Activated T-cell treated with anti-CD3 and anti-CD28 coated beads, Interleukin-2, amount 50 U/mL, for 72 hours (primary cell): ENCODE measurements around the gene F8. TPM values are rescaled to one million over a fixed set of nuclear protein-coding genes. Genes with fewer than 3 reads are reported as not detected.

Experiments used
- ATAC-seq, 2 donors: fragments of 150-1000 bp; cut with Tn5 transposase; replicated peaks in 1 of 2; 2 replicates each; pipeline ENCODE4 v1.10.0; 2021; ENCODE audit warnings: moderate library complexity in 2 of 2, mild to moderate bottlenecking in 1 of 2
- DNase-seq, 2 donors: peaks; one replicate each; pipeline ENCODE4 v3.0.0; 2021 to 2022; ENCODE audit warnings: mixed read lengths in 1 of 2
- H3K27ac Mint-ChIP-seq: one replicate; pipeline ENCODE4 v1.8.0; 2022; ENCODE audit warnings: mild to moderate bottlenecking, moderate library complexity, mixed read lengths
- H3K27me3 Mint-ChIP-seq: one replicate; pipeline ENCODE4 v1.8.0; 2022; ENCODE audit warnings: low read depth, mixed read lengths
- H3K36me3 Mint-ChIP-seq, 2 donors: one replicate each; pipeline ENCODE4 v1.8.0; 2022; ENCODE audit warnings: mixed read lengths in 2 of 2, mild to moderate bottlenecking in 1 of 2; ENCODE audit not compliant: insufficient read depth in 2 of 2
- H3K4me1 Mint-ChIP-seq: one replicate; pipeline ENCODE4 v1.8.0; 2022; ENCODE audit warnings: low read depth, mixed read lengths
- H3K4me3 Mint-ChIP-seq, 2 donors: one replicate each; pipeline ENCODE4 v1.8.0; 2022; ENCODE audit warnings: mild to moderate bottlenecking in 2 of 2, mixed read lengths in 2 of 2, moderate library complexity in 2 of 2
- H3K9me3 Mint-ChIP-seq, 2 donors: one replicate each; pipeline ENCODE4 v1.8.0; 2022; ENCODE audit warnings: mixed read lengths in 2 of 2
- total RNA-seq, 2 donors: library from RNA; stranded (reverse); gene quantifications; one replicate each; pipeline ENCODE4 v1.2.3, GENCODE V29; 2022

The F8 gene
- total RNA-seq: 10 to 100 TPM; 15.0 to 19.5 TPM

DNA sequence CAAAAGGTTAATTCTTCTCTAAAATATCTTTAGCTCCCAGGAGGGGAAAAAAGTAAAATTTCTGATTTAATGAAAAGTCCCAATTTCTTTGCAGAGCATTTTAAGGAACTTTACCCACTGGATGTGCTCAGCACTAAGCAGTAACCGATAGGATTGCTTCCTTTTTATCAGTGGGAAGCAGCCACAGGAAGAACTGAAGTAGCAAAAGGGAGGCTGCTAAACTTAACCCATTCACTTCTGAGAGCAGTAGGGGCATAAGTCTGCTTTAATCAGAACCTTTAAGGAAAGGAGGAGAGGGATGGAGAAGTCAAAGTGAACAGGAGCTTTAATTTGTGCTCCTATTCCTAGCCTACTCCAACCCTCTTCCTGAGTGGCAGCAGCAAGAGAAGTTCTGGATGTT is at the start of gene F8:
F8 (minus strand) TSS at position 139 of the 400 bp plus-strand sequence. CDS start 171 bp downstream, outside the sequence.
- Mint-ChIP-seq H3K4me3 (no peak within 1 kb of the TSS), H3K9me3 (no peaks in the 10 kb centered on the region)

GRCh38 chrX:155071694-155072280 is 49.3 kb upstream of the F8 start:
- H3K4me3 Mint-ChIP-seq: peak overlapping the region; percentile 91 to 97
- peaks cover 17% of the 10 kb centered on the region in 2 donors for H3K36me3 Mint-ChIP-seq
- DNase-seq (no peak), ATAC-seq (no peak)
- no peaks in the 10 kb centered on the region for H3K27me3 Mint-ChIP-seq
- no peaks in the 10 kb centered on the region for H3K9me3 Mint-ChIP-seq
- peak overlapping the region; percentile 89 for H3K27ac Mint-ChIP-seq
- H3K4me1 Mint-ChIP-seq: peaks cover 60% of the 10 kb centered on the region

More for the DNA sequence above, at the start of gene F8:
- Mint-ChIP-seq H3K4me1 (peaks cover 7% of the 10 kb centered on the region), H3K27ac (no peak within 1 kb of the TSS), H3K36me3 (no peaks in the 10 kb centered on the region), H3K27me3 (no peaks in the 10 kb centered on the region)
- no peak for ATAC-seq
- no peak for DNase-seq

DNA sequence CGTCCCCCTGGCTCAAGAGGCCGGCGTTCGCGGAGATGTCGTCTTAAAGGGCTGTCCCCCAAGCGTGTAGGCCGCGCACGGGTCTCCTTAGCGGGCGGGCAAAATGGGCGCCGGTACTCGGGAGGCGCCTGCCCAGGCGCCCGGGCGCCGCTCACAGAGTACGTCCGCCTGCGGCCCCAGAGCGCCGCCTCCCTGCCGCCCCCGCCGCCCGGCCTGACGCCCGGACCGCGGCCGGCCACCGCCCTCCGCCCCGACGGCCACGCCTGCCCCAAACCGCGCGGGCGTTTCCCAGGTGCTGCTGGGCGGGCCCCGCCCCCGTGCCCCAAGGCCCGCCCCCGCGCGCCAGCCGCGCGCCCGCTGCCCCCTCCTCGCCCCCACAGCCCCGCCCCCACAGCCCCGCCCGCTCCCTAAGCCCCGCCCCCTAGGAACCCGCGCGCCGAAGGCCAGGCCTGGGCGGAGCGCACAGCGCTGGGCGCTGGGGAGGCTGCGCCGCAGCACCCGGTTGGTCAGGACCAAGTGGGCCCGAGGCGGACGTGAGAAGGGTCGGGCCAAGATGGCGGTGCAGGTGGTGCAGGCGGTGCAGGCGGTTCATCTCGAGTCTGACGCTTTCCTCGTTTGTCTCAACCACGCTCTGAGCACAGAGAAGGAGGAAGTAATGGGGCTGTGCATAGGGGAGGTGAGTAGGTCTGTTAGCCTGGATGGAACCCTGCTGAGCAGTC is 48.6 kb upstream of the F8 start, which contains the start of the genes BRCC3, CMC4 and MTCP1:
BRCC3 (plus strand) TSS at position 534 of the 719 bp plus-strand sequence; CDS start at position 554, 20 bp downstream.
CMC4 (minus strand) TSS at position 162 of the 719 bp plus-strand sequence. CDS start 7,113 bp downstream, outside the sequence.
MTCP1 (minus strand) TSS at position 162 of the 719 bp plus-strand sequence. CDS start 5,126 bp downstream, outside the sequence.
- ATAC-seq (peak; percentile 93 to 94), DNase-seq (peak; percentile 84 to 87)
- Mint-ChIP-seq H3K36me3 (peaks cover 17% of the 10 kb centered on the region in 2 donors), H3K9me3 (no peaks in the 10 kb centered on the region), H3K27me3 (no peaks in the 10 kb centered on the region), H3K4me3 (peak within 1 kb of the TSS; percentile 91 to 97), H3K27ac (peak within 1 kb of the TSS; percentile 89), H3K4me1 (peaks cover 60% of the 10 kb centered on the region)

- Mint-ChIP-seq H3K9me3 (no peaks in the 10 kb centered on the region), H3K4me3 (peak overlapping the region; percentile 81 to 88), H3K36me3 (peaks cover 16% of the 10 kb centered on the region in 2 donors), H3K27ac (peak overlapping the region; percentile 64), H3K4me1 (peaks cover 62% of the 10 kb centered on the region), H3K27me3 (no peaks in the 10 kb centered on the region)
- DNase-seq (no peak), ATAC-seq (peak; percentile 6 to 21)
Observed at GRCh38 chrX:155070663-155070974, 48.1 kb upstream of the F8 start.

DNA sequence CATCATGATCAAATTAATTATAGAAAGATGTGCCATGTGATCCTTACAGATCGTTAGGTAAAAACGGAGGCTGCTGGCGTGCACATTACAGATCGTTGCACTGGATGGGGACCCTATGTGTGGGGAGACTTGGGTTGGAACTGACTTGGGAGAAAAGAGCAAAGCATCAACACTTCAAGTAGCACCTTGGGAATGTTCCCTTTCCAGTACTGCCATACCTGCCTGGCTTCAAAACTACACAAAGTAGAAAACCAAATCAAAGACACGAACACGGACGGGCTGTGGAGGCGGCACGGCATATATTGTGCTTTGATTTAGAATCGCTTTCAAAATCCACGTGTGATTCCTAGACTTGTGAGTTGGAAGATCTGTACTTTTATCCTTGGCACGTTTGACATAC is 47.5 kb upstream of the F8 start:
- DNase-seq (no peak), ATAC-seq (no peak)
- no peaks in the 10 kb centered on the region for H3K27me3 Mint-ChIP-seq
- H3K27ac Mint-ChIP-seq: peak overlapping the region; percentile 64
- peak overlapping the region; percentile 81 to 88 for H3K4me3 Mint-ChIP-seq
- H3K4me1 Mint-ChIP-seq: peaks cover 63% of the 10 kb centered on the region
- H3K36me3 Mint-ChIP-seq: peaks cover 10 to 11% of the 10 kb centered on the region in 2 donors
- H3K9me3 Mint-ChIP-seq: no peaks in the 10 kb centered on the region

DNA sequence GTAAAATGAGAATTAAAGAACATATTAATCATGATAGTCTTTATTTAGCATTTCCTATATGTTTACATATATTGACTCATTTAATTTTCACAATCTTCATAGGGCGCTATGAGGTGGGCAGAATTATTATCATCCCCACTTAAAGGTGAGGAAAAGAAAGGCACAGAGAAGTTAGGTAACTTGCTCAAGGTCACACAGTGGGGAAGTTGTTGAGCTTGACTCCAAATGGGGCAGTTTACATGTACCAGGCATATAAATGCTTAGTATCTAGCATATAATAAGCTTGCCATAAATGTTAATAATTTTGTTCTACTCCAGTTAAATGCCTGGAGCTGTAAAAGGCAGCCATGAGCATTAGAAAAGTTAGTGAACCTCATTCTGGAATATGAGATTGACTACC is 46.9 kb upstream of the F8 start:
- Mint-ChIP-seq H3K9me3 (no peaks in the 10 kb centered on the region), H3K27ac (peak overlapping the region; percentile 6), H3K36me3 (peaks cover 10 to 11% of the 10 kb centered on the region in 2 donors), H3K27me3 (no peaks in the 10 kb centered on the region), H3K4me3 (peak overlapping the region; percentile 81 to 88), H3K4me1 (peaks cover 63% of the 10 kb centered on the region)
- no peak for DNase-seq
- ATAC-seq: no peak

GRCh38 chrX:155068165-155068564 is 45.6 kb upstream of the F8 start:
- no peaks in the 10 kb centered on the region for H3K27me3 Mint-ChIP-seq
- DNase-seq (no peak), ATAC-seq (peak in 1 of 2 donors; percentile 15)
- H3K27ac Mint-ChIP-seq: peak overlapping the region; percentile 80
- H3K4me3 Mint-ChIP-seq: peak overlapping the region; percentile 73 to 86
- peaks cover 2 to 4% of the 10 kb centered on the region in 2 donors for H3K36me3 Mint-ChIP-seq
- H3K4me1 Mint-ChIP-seq: peaks cover 50% of the 10 kb centered on the region
- H3K9me3 Mint-ChIP-seq: no peaks in the 10 kb centered on the region

DNA sequence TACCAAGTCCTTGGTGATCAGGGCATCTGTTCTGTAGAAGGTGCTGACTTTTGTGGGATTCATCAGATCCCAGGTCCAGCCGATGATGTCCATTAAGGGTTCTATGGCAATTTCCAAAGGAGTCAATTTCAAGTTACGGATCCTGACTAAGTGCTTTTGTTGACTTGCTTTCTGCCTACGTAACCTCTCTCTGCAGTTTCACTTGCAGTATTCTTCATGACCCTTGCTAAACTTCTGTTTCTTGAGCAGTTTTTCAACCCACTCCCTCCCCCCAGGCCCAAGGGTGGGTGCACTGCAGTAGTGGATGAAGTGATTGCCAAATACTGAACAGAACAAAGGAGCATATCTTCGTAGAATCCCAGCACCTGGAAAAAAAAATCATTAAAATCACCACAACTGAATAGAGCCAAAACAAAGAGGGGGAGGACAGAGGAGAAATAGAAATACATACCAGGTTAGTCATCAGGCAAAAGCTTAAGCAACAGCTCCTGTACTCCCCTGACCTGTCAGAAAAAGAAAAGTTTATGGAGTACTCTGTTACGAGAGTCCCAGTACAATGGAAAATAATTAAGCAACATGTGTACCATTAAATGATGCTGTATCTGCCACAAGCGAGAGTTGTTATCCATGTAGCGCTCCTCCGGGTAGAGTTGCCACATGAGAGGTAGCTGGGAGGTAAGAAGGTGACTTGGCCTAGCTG is 42.7 kb upstream of the F8 start:
- H3K4me1 Mint-ChIP-seq: peaks cover 39% of the 10 kb centered on the region
- DNase-seq (no peak), ATAC-seq (no peak)
- peaks cover 0 to 3% of the 10 kb centered on the region in 2 donors for H3K36me3 Mint-ChIP-seq
- peak overlapping the region; percentile 42 for H3K27ac Mint-ChIP-seq
- H3K4me3 Mint-ChIP-seq: no peak overlapping the region
- no peaks in the 10 kb centered on the region for H3K27me3 Mint-ChIP-seq
- no peaks in the 10 kb centered on the region for H3K9me3 Mint-ChIP-seq

GRCh38 chrX:155061760-155062159 is 39.2 kb upstream of the F8 start:
- no peak for DNase-seq
- Mint-ChIP-seq H3K27ac (no peak overlapping the region), H3K4me1 (peaks cover 17% of the 10 kb centered on the region), H3K9me3 (no peaks in the 10 kb centered on the region), H3K4me3 (no peak overlapping the region), H3K27me3 (no peaks in the 10 kb centered on the region), H3K36me3 (peaks cover 0 to 1% of the 10 kb centered on the region in 2 donors)
- ATAC-seq: no peak

DNA sequence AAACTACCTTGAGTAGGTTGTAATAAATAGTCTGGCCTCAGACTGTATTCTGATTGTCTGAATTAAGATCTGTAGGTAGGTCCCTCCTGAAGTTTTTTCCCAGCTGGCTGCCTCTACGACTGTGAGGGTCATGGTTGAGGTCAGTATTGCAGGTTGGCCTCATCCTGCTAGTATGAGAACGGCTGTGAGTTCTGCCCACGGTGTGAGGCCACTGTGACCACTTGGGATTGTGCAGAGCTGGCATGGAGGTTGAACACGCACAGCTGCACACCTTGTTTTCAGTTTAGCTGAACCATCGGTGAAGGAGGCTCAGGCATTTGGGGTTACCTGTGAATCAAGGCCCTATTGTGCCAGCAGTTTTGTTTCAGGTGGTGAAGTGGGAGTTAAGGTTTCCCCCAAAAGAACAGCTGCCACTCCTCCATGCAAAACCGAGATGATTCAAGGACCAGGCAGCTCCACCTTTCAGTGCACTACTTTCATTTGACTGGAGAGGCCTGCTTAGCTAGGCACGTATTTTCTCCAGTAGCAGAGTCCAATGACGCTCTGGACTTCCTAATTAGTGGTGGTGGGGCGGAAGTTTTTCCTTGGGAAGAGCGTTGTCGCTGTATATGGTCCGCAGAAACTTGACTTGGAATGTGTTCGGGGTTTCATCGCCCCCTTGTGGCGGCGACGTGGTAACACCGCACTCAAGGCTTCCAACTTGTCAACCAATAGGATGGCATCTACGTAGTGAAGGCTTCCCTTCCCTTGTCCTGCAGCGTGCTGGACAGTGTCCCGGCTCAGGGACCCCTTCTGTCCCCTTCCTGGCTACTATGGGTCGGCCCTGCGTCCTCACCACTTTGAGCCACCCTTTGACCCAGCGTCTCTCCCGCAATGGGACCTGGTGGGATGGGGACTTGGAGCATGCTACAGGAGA is 34.6 kb upstream of the F8 start:
- Mint-ChIP-seq H3K27ac (no peak overlapping the region), H3K27me3 (no peaks in the 10 kb centered on the region), H3K4me3 (peak overlapping the region; percentile 75 to 82), H3K36me3 (peaks cover 0 to 5% of the 10 kb centered on the region in 2 donors), H3K9me3 (no peaks in the 10 kb centered on the region), H3K4me1 (peaks cover 34% of the 10 kb centered on the region)
- ATAC-seq (peak; percentile 73 to 77), DNase-seq (peak; percentile 34 to 44)

- Mint-ChIP-seq H3K27ac (no peak overlapping the region), H3K4me3 (peak overlapping the region; percentile 75 to 82), H3K27me3 (no peaks in the 10 kb centered on the region), H3K4me1 (peaks cover 34% of the 10 kb centered on the region), H3K9me3 (no peaks in the 10 kb centered on the region), H3K36me3 (peaks cover 0 to 9% of the 10 kb centered on the region in 2 donors)
- ATAC-seq: peak; percentile 55 to 59
- DNase-seq: peak in 1 of 2 donors; percentile 3
Observed at GRCh38 chrX:155056471-155056870, 33.9 kb upstream of the F8 start.

- H3K4me1 Mint-ChIP-seq: peaks cover 41% of the 10 kb centered on the region
- DNase-seq: no peak
- H3K36me3 Mint-ChIP-seq: peaks cover 0 to 9% of the 10 kb centered on the region in 2 donors
- ATAC-seq: no peak
- no peaks in the 10 kb centered on the region for H3K27me3 Mint-ChIP-seq
- H3K4me3 Mint-ChIP-seq: no peak overlapping the region
- H3K9me3 Mint-ChIP-seq: no peaks in the 10 kb centered on the region
- H3K27ac Mint-ChIP-seq: no peak overlapping the region
Observed at GRCh38 chrX:155055494-155055893, 33.0 kb upstream of the F8 start.
